Omental fat pad (tissue), 4 donors: ENCODE data around the gene UROC1. TPM values are rescaled to one million over a fixed set of nuclear protein-coding genes. Genes with fewer than 3 reads are reported as not detected.

Experiments
- ATAC-seq: fragments of 150-250 bp; one replicate; pipeline ENCODE4 v1.9.1; 2016; ENCODE audit warnings: mild to moderate bottlenecking, moderate library complexity; ENCODE audit not compliant: low FRiP score
- DNase-seq: peaks from one replicate; pipeline ENCODE4 v3.0.0-alpha.2; 2019; ENCODE audit warnings: low spot score
- total RNA-seq, 4 donors: library from RNA; depleted of rRNA; stranded (reverse); fragments of >200 nt; gene quantifications; one replicate each; pipeline ENCODE4 v1.1.0, GENCODE V29; 2016
- TF ChIP-seq, protein P1 (sequence below), 3 donors: fragments of 450-650 bp; IDR thresholded peaks; one replicate each; pipeline ENCODE4 v1.5.1; 2016 to 2017; ENCODE audit warnings: antibody characterized with exemption in 3 of 3, mild to moderate bottlenecking in 3 of 3, moderate library complexity in 2 of 3

Gene UROC1
- total RNA-seq, 4 donors from 2014 or later = not detected

- TF ChIP-seq, protein P1, sequence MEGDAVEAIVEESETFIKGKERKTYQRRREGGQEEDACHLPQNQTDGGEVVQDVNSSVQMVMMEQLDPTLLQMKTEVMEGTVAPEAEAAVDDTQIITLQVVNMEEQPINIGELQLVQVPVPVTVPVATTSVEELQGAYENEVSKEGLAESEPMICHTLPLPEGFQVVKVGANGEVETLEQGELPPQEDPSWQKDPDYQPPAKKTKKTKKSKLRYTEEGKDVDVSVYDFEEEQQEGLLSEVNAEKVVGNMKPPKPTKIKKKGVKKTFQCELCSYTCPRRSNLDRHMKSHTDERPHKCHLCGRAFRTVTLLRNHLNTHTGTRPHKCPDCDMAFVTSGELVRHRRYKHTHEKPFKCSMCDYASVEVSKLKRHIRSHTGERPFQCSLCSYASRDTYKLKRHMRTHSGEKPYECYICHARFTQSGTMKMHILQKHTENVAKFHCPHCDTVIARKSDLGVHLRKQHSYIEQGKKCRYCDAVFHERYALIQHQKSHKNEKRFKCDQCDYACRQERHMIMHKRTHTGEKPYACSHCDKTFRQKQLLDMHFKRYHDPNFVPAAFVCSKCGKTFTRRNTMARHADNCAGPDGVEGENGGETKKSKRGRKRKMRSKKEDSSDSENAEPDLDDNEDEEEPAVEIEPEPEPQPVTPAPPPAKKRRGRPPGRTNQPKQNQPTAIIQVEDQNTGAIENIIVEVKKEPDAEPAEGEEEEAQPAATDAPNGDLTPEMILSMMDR (IDR thresholded peaks at IDR 0.05) = no peak
- ATAC-seq (no peak), DNase-seq (no peak)
Observed at GRCh38 chr3:126448136-126448892, 69.3 kb downstream of the UROC1 start.

- ATAC-seq = no peak
- TF ChIP-seq, protein P1 (IDR thresholded peaks at IDR 0.05) = no peak
- DNase-seq = no peak
Observed at GRCh38 chr3:126447456-126448106, 70.0 kb downstream of the UROC1 start.

- DNase-seq (no peak), ATAC-seq (no peak)
- TF ChIP-seq, protein P1 (IDR thresholded peaks at IDR 0.05) = no peak
Observed at GRCh38 chr3:126446791-126447190, 70.8 kb downstream of the UROC1 start.

DNA sequence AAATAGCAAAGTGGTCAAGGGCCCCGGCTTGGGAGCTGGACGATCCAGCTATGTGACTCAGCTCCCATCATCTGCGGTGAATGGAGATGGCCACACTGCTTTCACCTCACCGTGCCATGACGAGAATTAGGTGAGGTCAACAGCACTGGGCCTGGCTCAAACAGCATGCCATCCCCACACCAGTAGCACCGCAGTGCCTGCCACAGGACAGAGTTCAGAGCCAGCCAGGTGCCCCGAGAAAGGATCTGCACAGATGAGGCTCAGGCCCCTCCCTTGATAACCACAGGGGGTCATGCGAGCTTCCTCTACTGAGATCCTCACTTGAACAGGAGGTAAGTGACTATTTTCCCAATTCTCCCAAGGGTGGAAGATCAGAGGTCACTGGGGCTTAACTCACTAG lies 71.3 kb downstream of the UROC1 start:
- ATAC-seq (no peak), DNase-seq (no peak)
- TF ChIP-seq, protein P1 (IDR thresholded peaks at IDR 0.05) = no peak

- TF ChIP-seq, protein P1 (IDR thresholded peaks at IDR 0.05) = no peak
- DNase-seq (no peak), ATAC-seq (no peak)
Observed at GRCh38 chr3:126445506-126445905, 72.1 kb downstream of the UROC1 start.

DNA sequence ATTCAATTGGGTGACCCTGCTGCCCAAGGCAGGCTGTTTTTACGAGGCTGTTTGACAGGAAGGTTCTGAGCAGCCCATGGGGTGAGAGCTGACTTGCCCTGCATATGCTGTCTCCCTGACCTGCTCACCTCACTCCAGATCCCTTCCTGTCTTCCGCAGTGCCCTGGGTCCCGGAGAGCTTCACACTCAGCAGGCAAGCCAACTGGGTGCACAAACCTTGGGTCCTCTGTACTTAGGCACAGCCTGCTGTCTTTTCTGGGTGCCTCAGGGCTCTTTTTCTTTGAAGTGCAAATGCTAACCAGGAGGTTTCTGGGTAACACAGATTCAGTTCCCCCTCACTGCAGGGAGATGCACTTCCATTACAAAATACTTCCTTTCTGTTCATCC lies 74.7 kb downstream of the UROC1 start:
- TF ChIP-seq, protein P1 (IDR thresholded peaks at IDR 0.05) = no peak
- ATAC-seq = no peak
- no peak for DNase-seq
